ENCODE results near the gene QKI. TPM values are rescaled to one million over a fixed set of nuclear protein-coding genes. Genes with fewer than 3 reads are reported as not detected.
A peak's percentile ranks its signal among the peaks of the same experiment; 100 is the strongest.

The QKI gene
- total RNA-seq, 4 donors from 2014 or later = 126 to 199 (median 142) TPM

GRCh38 chr6:163457637-163458561, 43.4 kb downstream of the QKI start:
- WGBS, 2 donors = 77 to 84% methylated on average over 3 of the region's 3 CpGs

GRCh38 chr6:163459007-163459406, 44.5 kb downstream of the QKI start:
- no peak for TF ChIP-seq POLR2A (IDR thresholded peaks at IDR 0.05)
- intact Hi-C loops (cut with DNase I; ENCODE audit: low total_unique reads) = no loop called here
- H3K4me3 ChIP-seq (ENCODE audit: low read depth, poor library complexity, severe bottlenecking) = no peak overlapping the region
- no peak for DNase-seq (ENCODE audit: low spot score in 2 of 2)
- WGBS, 2 donors = 63 to 86% methylated on average over 2 of the region's 2 CpGs

More at GRCh38 chr6:163457637-163458561, 43.4 kb downstream of the QKI start:
- peak in 1 of 2 donors; percentile 41 for DNase-seq (ENCODE audit: low spot score in 2 of 2)
- no peak for TF ChIP-seq CTCF (IDR thresholded peaks at IDR 0.05)
- no peak for TF ChIP-seq POLR2A (IDR thresholded peaks at IDR 0.05)
- intact Hi-C loops (cut with DNase I; ENCODE audit: low total_unique reads) = no loop called here
- no peak overlapping the region for H3K4me3 ChIP-seq (ENCODE audit: low read depth, poor library complexity, severe bottlenecking)

GRCh38 chr6:163459536-163459935, 45.0 kb downstream of the QKI start:
- intact Hi-C loops (cut with DNase I; ENCODE audit: low total_unique reads) = no loop called here

GRCh38 chr6:163460307-163460782, 45.8 kb downstream of the QKI start:
- intact Hi-C loops (cut with DNase I; ENCODE audit: low total_unique reads) = no loop called here
- H3K4me3 ChIP-seq (ENCODE audit: low read depth, poor library complexity, severe bottlenecking) = no peak overlapping the region
- 35 to 49% methylated on average over 5 of the region's 5 CpGs for WGBS, 2 donors
- no peak for TF ChIP-seq CTCF (IDR thresholded peaks at IDR 0.05)
- no peak for TF ChIP-seq POLR2A (IDR thresholded peaks at IDR 0.05)
- DNase-seq (ENCODE audit: low spot score in 2 of 2) = no peak

More at GRCh38 chr6:163459536-163459935, 45.0 kb downstream of the QKI start:
- DNase-seq (ENCODE audit: low spot score in 2 of 2) = no peak
- 80 to 87% methylated on average over 2 of the region's 2 CpGs for WGBS, 2 donors
- no peak for TF ChIP-seq POLR2A (IDR thresholded peaks at IDR 0.05)
- no peak for TF ChIP-seq CTCF (IDR thresholded peaks at IDR 0.05)
- no peak overlapping the region for H3K4me3 ChIP-seq (ENCODE audit: low read depth, poor library complexity, severe bottlenecking)

- 89 to 92% methylated on average over 3 of the region's 3 CpGs for WGBS, 2 donors
These were observed 47.2 kb downstream of the QKI start for GRCh38 chr6:163461696-163462095.

More at GRCh38 chr6:163461696-163462095, 47.2 kb downstream of the QKI start:
- intact Hi-C loops (cut with DNase I; ENCODE audit: low total_unique reads) = no loop called here
- no peak overlapping the region for H3K4me3 ChIP-seq (ENCODE audit: low read depth, poor library complexity, severe bottlenecking)
- no peak for DNase-seq (ENCODE audit: low spot score in 2 of 2)
- TF ChIP-seq CTCF (IDR thresholded peaks at IDR 0.05) (no peak), POLR2A (IDR thresholded peaks at IDR 0.05) (no peak)

All from lower leg skin (tissue), 4 donors.